Epithelial cell of prostate (primary cell): Measurements from ENCODE around the gene PDE6A.
"Not testable (repeated sequence)": the region's sequence is repeated elsewhere in the genome, so short reads cannot be mapped to it uniquely, and the experiment has no call there.

Source experiments
- DNase-seq: peaks from one replicate; pipeline ENCODE4 v3.0.0-alpha.2; 2011; ENCODE audit warnings: low read depth, low spot score
- H3K27ac ChIP-seq: fragments of 450-650 bp; 2 replicates; pipeline ENCODE4 v1.5.1; 2017; ENCODE audit warnings: mild to moderate bottlenecking

The PDE6A gene

GRCh38 chr5:149870697-149871096 lies 73.9 kb downstream of the PDE6A start:
- H3K27ac ChIP-seq: no peak overlapping the region
- no peak for DNase-seq

- no peak for DNase-seq
- no peak overlapping the region for H3K27ac ChIP-seq
Measured at GRCh38 chr5:149870232-149870631, 74.4 kb downstream of the PDE6A start.

GRCh38 chr5:149869411-149869821 lies 75.2 kb downstream of the PDE6A start:
- no peak overlapping the region for H3K27ac ChIP-seq
- no peak for DNase-seq

- H3K27ac ChIP-seq: no peak overlapping the region
- DNase-seq: no peak
Measured at GRCh38 chr5:149865746-149866145, 78.8 kb downstream of the PDE6A start.

- DNase-seq: no peak
- H3K27ac ChIP-seq: no peak overlapping the region
Measured at GRCh38 chr5:149863830-149864229, 80.8 kb downstream of the PDE6A start.

GRCh38 chr5:149863176-149863575 lies 81.4 kb downstream of the PDE6A start:
- H3K27ac ChIP-seq: no peak overlapping the region
- DNase-seq: no peak

- H3K27ac ChIP-seq: no peak overlapping the region
- no peak for DNase-seq
Measured at GRCh38 chr5:149860801-149861322, 83.7 kb downstream of the PDE6A start.

- H3K27ac ChIP-seq: no peak overlapping the region
- no peak for DNase-seq
Measured at GRCh38 chr5:149859746-149860145, 84.8 kb downstream of the PDE6A start.

GRCh38 chr5:149858481-149858880 lies 86.1 kb downstream of the PDE6A start:
- not testable (repeated sequence) for DNase-seq, H3K27ac ChIP-seq

GRCh38 chr5:149857499-149857898 lies 87.1 kb downstream of the PDE6A start:
- peak; percentile 27 for DNase-seq
- H3K27ac ChIP-seq: no peak overlapping the region

- no peak overlapping the region for H3K27ac ChIP-seq
- DNase-seq: no peak
Measured at GRCh38 chr5:149855366-149855765, 89.2 kb downstream of the PDE6A start.

GRCh38 chr5:149854866-149855265 lies 89.7 kb downstream of the PDE6A start:
- no peak for DNase-seq
- no peak overlapping the region for H3K27ac ChIP-seq

- DNase-seq: no peak
- H3K27ac ChIP-seq: no peak overlapping the region
Measured at GRCh38 chr5:149853701-149854100, 90.9 kb downstream of the PDE6A start.

GRCh38 chr5:149853331-149853648 lies 91.3 kb downstream of the PDE6A start:
- DNase-seq: no peak
- no peak overlapping the region for H3K27ac ChIP-seq

- H3K27ac ChIP-seq: no peak overlapping the region
- DNase-seq: no peak
Measured at GRCh38 chr5:149852641-149853330, 91.8 kb downstream of the PDE6A start.

GRCh38 chr5:149851211-149851610 lies 93.4 kb downstream of the PDE6A start:
- DNase-seq: no peak
- H3K27ac ChIP-seq: no peak overlapping the region

- no peak for DNase-seq
- no peak overlapping the region for H3K27ac ChIP-seq
Measured at GRCh38 chr5:149849966-149850910, 94.4 kb downstream of the PDE6A start.

GRCh38 chr5:149849280-149849965 lies 95.2 kb downstream of the PDE6A start:
- DNase-seq: no peak
- H3K27ac ChIP-seq: no peak overlapping the region

GRCh38 chr5:149847611-149848010 lies 97.0 kb downstream of the PDE6A start:
- DNase-seq: no peak
- no peak overlapping the region for H3K27ac ChIP-seq

GRCh38 chr5:149846021-149846420 lies 98.6 kb downstream of the PDE6A start:
- no peak for DNase-seq
- no peak overlapping the region for H3K27ac ChIP-seq

GRCh38 chr5:149845601-149846000 lies 99.0 kb downstream of the PDE6A start:
- DNase-seq: no peak
- no peak overlapping the region for H3K27ac ChIP-seq
